ENCODE data around the gene SLC25A51. TPM values are rescaled to one million over a fixed set of nuclear protein-coding genes. Genes with fewer than 3 reads are reported as not detected.
A peak's percentile ranks its signal among the peaks of the same experiment; 100 is the strongest.
"Not testable (repeated sequence)": the region's sequence is repeated elsewhere in the genome, so short reads cannot be mapped to it uniquely, and the experiment has no call there.

The SLC25A51 gene
- polyA plus RNA-seq, 3 donors from 2014 or later = 3.6 to 12.5 (median 10.7) TPM

- no peak for DNase-seq
- peaks cover 5 to 9% (median 8%) of the 10 kb centered on the region in 3 donors for H3K27me3 Mint-ChIP-seq (ENCODE audit: low read depth in 3 of 3)
- peak overlapping the region in 1 of 6 donors; percentile 31 for H3K27ac Mint-ChIP-seq
- peaks cover 23 to 34% of the 10 kb centered on the region in 2 donors for H3K4me1 Mint-ChIP-seq
- H3K4me3 Mint-ChIP-seq = peak overlapping the region in 3 of 5 donors; percentile 7 to 90 (median 55)
- H3K36me3 Mint-ChIP-seq = peaks cover 0 to 9% (median 5%) of the 10 kb centered on the region in 3 donors
- H3K9me3 Mint-ChIP-seq = no peaks in the 10 kb centered on the region
Observed at GRCh38 chr9:37902131-37902530, 1.8 kb downstream of the SLC25A51 start.

GRCh38 chr9:37899041-37899440 lies 4.9 kb downstream of the SLC25A51 start:
- Mint-ChIP-seq H3K36me3 (peaks cover 0 to 19% (median 17%) of the 10 kb centered on the region in 3 donors), H3K9me3 (no peaks in the 10 kb centered on the region), H3K4me3 (no peak overlapping the region), H3K4me1 (peaks cover 15 to 25% of the 10 kb centered on the region in 2 donors), H3K27me3 (ENCODE audit: low read depth in 3 of 3) (peaks cover under 1 to 4% (median 3%) of the 10 kb centered on the region in 3 donors), H3K27ac (no peak overlapping the region)
- no peak for DNase-seq

- no peak overlapping the region for H3K4me3 Mint-ChIP-seq
Observed at GRCh38 chr9:37897665-37898064, 6.3 kb downstream of the SLC25A51 start.

GRCh38 chr9:37892063-37892462 lies 11.9 kb downstream of the SLC25A51 start:
- H3K27ac Mint-ChIP-seq = peak overlapping the region in 1 of 6 donors; percentile 24
- no peak for DNase-seq
- H3K36me3 Mint-ChIP-seq = peaks cover 13 to 44% (median 20%) of the 10 kb centered on the region in 3 donors
- peaks cover 0 to 2% (median 0%) of the 10 kb centered on the region in 3 donors for H3K27me3 Mint-ChIP-seq (ENCODE audit: low read depth in 3 of 3)
- no peak overlapping the region for H3K4me3 Mint-ChIP-seq
- H3K9me3 Mint-ChIP-seq = no peaks in the 10 kb centered on the region
- no peaks in the 10 kb centered on the region for H3K4me1 Mint-ChIP-seq

More at GRCh38 chr9:37897665-37898064, 6.3 kb downstream of the SLC25A51 start:
- Mint-ChIP-seq H3K27ac (no peak overlapping the region), H3K4me1 (peaks cover 8 to 17% of the 10 kb centered on the region in 2 donors), H3K36me3 (peaks cover 0 to 30% (median 25%) of the 10 kb centered on the region in 3 donors), H3K27me3 (ENCODE audit: low read depth in 3 of 3) (peaks cover 0 to 2% (median 0%) of the 10 kb centered on the region in 3 donors), H3K9me3 (no peaks in the 10 kb centered on the region)
- DNase-seq = no peak

GRCh38 chr9:37891042-37891441 lies 12.9 kb downstream of the SLC25A51 start:
- H3K4me1 Mint-ChIP-seq; H3K27me3 Mint-ChIP-seq (ENCODE audit: low read depth in 3 of 3); DNase-seq; H3K4me3 Mint-ChIP-seq; H3K27ac Mint-ChIP-seq; H3K9me3 Mint-ChIP-seq: not testable (repeated sequence)
- H3K36me3 Mint-ChIP-seq = peaks cover 13 to 40% (median 20%) of the 10 kb centered on the region in 3 donors

- H3K27ac Mint-ChIP-seq = no peak overlapping the region
- H3K36me3 Mint-ChIP-seq = peaks cover 12 to 36% (median 13%) of the 10 kb centered on the region in 3 donors
- H3K9me3 Mint-ChIP-seq = no peaks in the 10 kb centered on the region
Observed at GRCh38 chr9:37889536-37889935, 14.4 kb downstream of the SLC25A51 start.

GRCh38 chr9:37887977-37888583 lies 15.8 kb downstream of the SLC25A51 start:
- peaks cover 4 to 25% (median 13%) of the 10 kb centered on the region in 3 donors for H3K36me3 Mint-ChIP-seq
- H3K4me1 Mint-ChIP-seq; H3K27me3 Mint-ChIP-seq (ENCODE audit: low read depth in 3 of 3): not testable (repeated sequence)

More at GRCh38 chr9:37889536-37889935, 14.4 kb downstream of the SLC25A51 start:
- Mint-ChIP-seq H3K4me3 (no peak overlapping the region), H3K4me1 (peaks cover 0 to 2% of the 10 kb centered on the region in 2 donors), H3K27me3 (ENCODE audit: low read depth in 3 of 3) (no peaks in the 10 kb centered on the region)
- DNase-seq = no peak

GRCh38 chr9:37880916-37881479 lies 22.9 kb downstream of the SLC25A51 start:
- Mint-ChIP-seq H3K36me3 (peaks cover 3 to 13% (median 12%) of the 10 kb centered on the region in 3 donors), H3K4me1 (peaks cover 11 to 25% of the 10 kb centered on the region in 2 donors), H3K27me3 (ENCODE audit: low read depth in 3 of 3) (no peaks in the 10 kb centered on the region), H3K27ac (peak overlapping the region in 3 of 6 donors; percentile 16 to 64 (median 19)), H3K4me3 (no peak overlapping the region), H3K9me3 (no peaks in the 10 kb centered on the region)
- DNase-seq = no peak

More at GRCh38 chr9:37887977-37888583, 15.8 kb downstream of the SLC25A51 start:
- not testable (repeated sequence) for DNase-seq, H3K4me3 Mint-ChIP-seq, H3K9me3 Mint-ChIP-seq
- H3K27ac Mint-ChIP-seq = peak overlapping the region in 1 of 6 donors; percentile 32

- Mint-ChIP-seq H3K4me1 (peaks cover 8 to 17% of the 10 kb centered on the region in 2 donors), H3K27me3 (ENCODE audit: low read depth in 3 of 3) (peaks cover 0 to 2% (median 0%) of the 10 kb centered on the region in 3 donors), H3K36me3 (peaks cover 3 to 12% (median 4%) of the 10 kb centered on the region in 3 donors), H3K27ac (no peak overlapping the region), H3K4me3 (no peak overlapping the region), H3K9me3 (no peaks in the 10 kb centered on the region)
- DNase-seq = no peak
Observed at GRCh38 chr9:37876376-37876775, 27.6 kb downstream of the SLC25A51 start.

GRCh38 chr9:37873955-37874354 lies 30.0 kb downstream of the SLC25A51 start:
- H3K27me3 Mint-ChIP-seq (ENCODE audit: low read depth in 3 of 3) = peaks cover 0 to 2% (median 0%) of the 10 kb centered on the region in 3 donors
- no peak overlapping the region for H3K27ac Mint-ChIP-seq
- no peaks in the 10 kb centered on the region for H3K4me1 Mint-ChIP-seq
- H3K4me3 Mint-ChIP-seq = no peak overlapping the region
- H3K9me3 Mint-ChIP-seq = no peaks in the 10 kb centered on the region
- no peak for DNase-seq
- peaks cover 0 to 5% (median 0%) of the 10 kb centered on the region in 3 donors for H3K36me3 Mint-ChIP-seq

GRCh38 chr9:37870799-37871176 lies 33.1 kb downstream of the SLC25A51 start:
- no peak for DNase-seq
- H3K27me3 Mint-ChIP-seq (ENCODE audit: low read depth in 3 of 3) = peaks cover 0 to 2% (median 0%) of the 10 kb centered on the region in 3 donors

GRCh38 chr9:37870081-37870798 lies 33.7 kb downstream of the SLC25A51 start:
- H3K9me3 Mint-ChIP-seq = no peaks in the 10 kb centered on the region
- no peak overlapping the region for H3K4me3 Mint-ChIP-seq
- no peak for DNase-seq
- peaks cover 0 to 2% (median 0%) of the 10 kb centered on the region in 3 donors for H3K27me3 Mint-ChIP-seq (ENCODE audit: low read depth in 3 of 3)
- no peaks in the 10 kb centered on the region for H3K4me1 Mint-ChIP-seq
- H3K36me3 Mint-ChIP-seq = peaks cover 0 to 9% (median 0%) of the 10 kb centered on the region in 3 donors
- H3K27ac Mint-ChIP-seq = no peak overlapping the region

More at GRCh38 chr9:37870799-37871176, 33.1 kb downstream of the SLC25A51 start:
- Mint-ChIP-seq H3K4me3 (no peak overlapping the region), H3K36me3 (peaks cover 0 to 6% (median 0%) of the 10 kb centered on the region in 3 donors), H3K4me1 (no peaks in the 10 kb centered on the region), H3K27ac (no peak overlapping the region), H3K9me3 (no peaks in the 10 kb centered on the region)

GRCh38 chr9:37862530-37862929 lies 41.4 kb downstream of the SLC25A51 start:
- no peak overlapping the region for H3K27ac Mint-ChIP-seq
- no peaks in the 10 kb centered on the region for H3K9me3 Mint-ChIP-seq
- peaks cover 0 to 2% (median 0%) of the 10 kb centered on the region in 3 donors for H3K27me3 Mint-ChIP-seq (ENCODE audit: low read depth in 3 of 3)
- H3K4me1 Mint-ChIP-seq = no peaks in the 10 kb centered on the region
- no peak overlapping the region for H3K4me3 Mint-ChIP-seq
- no peak for DNase-seq
- H3K36me3 Mint-ChIP-seq = peaks cover 6 to 28% (median 11%) of the 10 kb centered on the region in 3 donors

- H3K27me3 Mint-ChIP-seq (ENCODE audit: low read depth in 3 of 3) = peaks cover 0 to 2% (median 0%) of the 10 kb centered on the region in 3 donors
- DNase-seq = no peak
- H3K36me3 Mint-ChIP-seq = peaks cover 6 to 26% (median 15%) of the 10 kb centered on the region in 3 donors
- no peaks in the 10 kb centered on the region for H3K4me1 Mint-ChIP-seq
- H3K4me3 Mint-ChIP-seq = no peak overlapping the region
- no peaks in the 10 kb centered on the region for H3K9me3 Mint-ChIP-seq
- no peak overlapping the region for H3K27ac Mint-ChIP-seq
Observed at GRCh38 chr9:37859043-37859442, 44.9 kb downstream of the SLC25A51 start.
